Dermis microvascular lymphatic vessel endothelial cell (primary cell): ENCODE results near the gene SNX15. TPM values are rescaled to one million over a fixed set of nuclear protein-coding genes. Genes with fewer than 3 reads are reported as not detected.
"Not testable (repeated sequence)": the region's sequence is repeated elsewhere in the genome, so short reads cannot be mapped to it uniquely, and the experiment has no call there.

ENCODE experiments used
- DNase-seq, 2 donors: peaks; one replicate each; pipeline versions ENCODE4 v3.0.0 to v3.0.0-alpha.2; 2010; ENCODE audit warnings: low read depth in 2 of 2
- total RNA-seq: library from RNA; depleted of rRNA; stranded (reverse); fragments of >200 nt; gene quantifications from 2 replicates; pipeline ENCODE4 v1.2.1, GENCODE V29; 2014

SNX15 gene
- total RNA-seq, 1 donor from 2014 or later = 7.7 TPM

DNA sequence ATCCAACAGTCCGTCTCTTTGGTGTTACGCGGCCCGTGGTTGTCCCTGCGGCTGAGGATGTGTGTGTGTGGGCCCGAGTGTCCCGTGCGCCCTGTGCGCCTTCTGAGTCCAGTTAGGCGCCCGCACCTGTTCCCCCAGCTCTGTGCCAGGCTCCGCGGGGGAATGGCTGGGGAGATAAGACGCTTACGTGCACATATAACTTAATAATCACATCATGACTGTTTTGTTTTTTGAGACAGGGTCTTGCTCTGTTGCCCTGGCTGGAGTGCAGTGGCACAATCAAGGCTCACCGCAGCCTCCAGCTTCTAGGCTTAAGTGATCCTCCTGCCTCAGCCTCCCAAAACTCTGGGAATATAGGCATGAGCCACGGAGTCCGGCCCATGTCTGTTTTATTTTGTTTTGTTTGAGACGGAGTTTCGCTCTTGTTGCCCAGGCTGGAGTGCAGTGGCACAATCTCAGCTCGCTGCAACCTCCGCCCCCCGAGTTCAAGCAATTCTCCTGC is 12.5 kb upstream of the SNX15 start:
- no peak for DNase-seq

DNA sequence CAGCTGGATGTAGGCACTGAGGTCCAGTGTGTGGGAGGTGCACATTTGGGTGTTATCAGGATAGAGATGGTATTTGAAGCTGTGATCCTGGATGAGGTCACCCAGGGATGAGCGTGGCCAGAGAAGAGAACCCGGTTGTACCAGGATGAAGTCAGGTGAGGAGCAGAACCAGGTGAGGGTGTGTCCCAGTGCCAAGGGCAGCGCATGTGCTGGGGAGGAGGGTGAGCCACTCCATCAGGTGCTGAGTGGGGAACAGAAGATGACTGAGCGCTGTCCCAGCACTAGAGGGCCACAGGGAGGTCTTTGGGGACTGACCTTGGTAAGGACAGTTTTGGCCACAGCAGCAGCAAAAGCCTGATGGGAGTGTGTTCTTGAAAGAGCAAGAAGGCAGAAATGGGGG is 10.5 kb upstream of the SNX15 start:
- DNase-seq = no peak

DNA sequence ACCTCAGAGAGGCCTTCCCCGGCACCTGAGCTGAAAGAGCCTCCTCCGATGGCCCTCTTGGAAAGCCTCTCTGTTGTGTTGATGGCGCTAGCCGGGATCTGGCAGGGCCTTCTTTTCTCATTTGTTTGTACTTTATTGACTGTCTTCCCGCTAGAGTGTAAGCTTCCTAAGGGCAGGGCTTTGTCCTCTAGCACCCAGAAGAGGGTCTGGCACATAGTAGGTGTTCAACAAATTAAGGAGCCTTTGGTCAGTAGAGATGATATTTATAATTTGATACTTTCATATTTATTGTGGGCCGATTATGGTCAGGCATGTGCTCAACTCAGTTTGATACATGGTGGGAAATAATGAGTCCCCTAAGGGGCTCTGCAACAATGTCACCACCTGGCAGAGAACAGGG is 9.3 kb upstream of the SNX15 start:
- no peak for DNase-seq

DNA sequence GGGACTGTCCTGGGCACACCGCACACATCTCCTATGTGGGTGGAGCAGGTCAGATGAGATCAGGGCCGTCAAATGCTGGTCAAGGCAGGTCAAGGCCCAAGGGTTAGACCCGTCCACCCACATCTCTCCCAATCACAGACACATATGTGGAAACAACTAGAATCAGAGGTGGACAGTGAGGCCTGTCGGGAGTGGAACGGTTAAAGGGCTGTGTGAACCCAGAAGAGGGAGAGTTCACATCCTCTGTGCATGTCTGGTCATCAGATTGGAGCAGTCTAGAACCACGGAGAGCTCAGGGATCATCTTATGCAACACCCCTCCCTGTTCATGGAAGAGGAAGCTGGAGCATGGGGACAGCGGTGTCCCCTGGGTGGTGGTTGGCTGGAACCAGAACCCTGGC is 7.4 kb upstream of the SNX15 start:
- DNase-seq = no peak

DNA sequence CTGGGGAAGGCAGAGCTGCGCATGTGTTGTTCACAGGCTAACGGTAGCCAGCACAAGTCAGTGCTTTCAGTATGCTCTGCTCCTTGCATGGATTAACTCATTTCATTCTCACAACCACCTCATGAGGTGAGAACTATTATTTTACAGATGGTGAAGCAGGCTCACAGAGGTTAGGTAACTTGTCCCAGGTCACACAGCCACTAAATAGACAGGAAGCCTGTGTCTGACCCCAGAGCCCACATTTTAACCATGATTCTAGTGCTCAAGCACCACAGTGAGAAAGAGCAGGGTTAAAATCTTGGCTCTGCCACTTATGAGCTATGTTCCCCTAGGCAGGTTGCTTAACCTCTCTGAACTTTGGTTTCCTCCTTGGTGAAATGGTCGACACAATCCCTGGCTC is 6.2 kb upstream of the SNX15 start:
- DNase-seq = no peak

DNA sequence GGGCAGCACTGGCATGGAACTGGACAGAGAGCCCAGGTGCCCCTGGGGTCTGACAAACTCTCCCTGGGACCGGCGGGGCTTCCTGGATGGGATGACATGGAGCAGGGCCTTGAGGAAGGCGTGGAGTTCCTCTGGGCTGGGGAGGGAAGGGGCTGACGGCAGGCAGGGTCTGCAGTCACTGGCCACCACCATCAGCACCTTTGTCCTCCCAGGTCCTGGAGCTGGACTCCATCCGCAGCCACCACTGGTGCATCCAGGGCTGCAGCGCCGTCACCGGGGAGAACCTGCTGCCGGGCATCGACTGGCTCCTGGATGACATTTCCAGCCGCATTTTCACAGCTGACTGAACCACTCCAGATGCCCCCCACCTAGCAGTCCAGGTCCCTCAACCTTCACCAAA is 5.7 kb upstream of the SNX15 start:
- no peak for DNase-seq

DNA sequence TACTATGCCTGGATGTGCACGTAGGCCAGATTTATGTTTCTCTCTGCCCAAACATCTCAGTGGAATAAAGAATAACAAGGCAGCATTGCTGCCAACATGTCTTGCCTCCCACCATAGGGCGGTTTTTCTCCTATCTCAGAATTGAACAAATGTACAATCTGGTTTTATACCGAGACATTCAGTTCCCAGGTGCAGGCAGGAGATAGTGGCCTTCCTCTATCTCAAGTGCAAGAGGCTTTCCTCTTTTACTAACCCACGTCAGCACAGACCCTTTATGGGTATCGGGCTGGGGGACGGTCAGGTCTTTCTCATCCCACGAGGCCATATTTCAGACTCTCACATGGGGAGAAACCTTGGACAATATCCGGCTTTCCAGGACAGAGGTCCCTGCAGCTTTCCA is 3.7 kb upstream of the SNX15 start:
- not testable (repeated sequence) for DNase-seq

DNA sequence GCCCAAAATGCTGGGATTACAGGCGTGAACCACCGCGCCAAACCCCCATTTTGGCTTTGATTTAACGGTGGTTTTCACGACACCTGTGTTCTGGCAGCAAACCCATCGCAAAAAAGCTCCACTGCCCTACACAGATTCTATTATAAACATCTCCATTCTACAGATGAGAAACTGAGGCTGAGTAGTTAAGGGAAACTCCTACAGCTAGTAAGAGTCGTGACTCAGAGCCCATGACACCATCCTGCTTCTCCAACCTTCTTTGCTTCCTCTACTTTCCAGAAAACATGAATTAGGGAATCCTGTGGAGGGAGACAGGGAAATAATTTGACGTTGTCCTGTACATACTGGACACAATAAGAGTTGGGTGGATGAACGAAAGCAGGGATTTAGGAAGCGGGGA is 429 bp upstream of the SNX15 start:
- no peak for DNase-seq

DNA sequence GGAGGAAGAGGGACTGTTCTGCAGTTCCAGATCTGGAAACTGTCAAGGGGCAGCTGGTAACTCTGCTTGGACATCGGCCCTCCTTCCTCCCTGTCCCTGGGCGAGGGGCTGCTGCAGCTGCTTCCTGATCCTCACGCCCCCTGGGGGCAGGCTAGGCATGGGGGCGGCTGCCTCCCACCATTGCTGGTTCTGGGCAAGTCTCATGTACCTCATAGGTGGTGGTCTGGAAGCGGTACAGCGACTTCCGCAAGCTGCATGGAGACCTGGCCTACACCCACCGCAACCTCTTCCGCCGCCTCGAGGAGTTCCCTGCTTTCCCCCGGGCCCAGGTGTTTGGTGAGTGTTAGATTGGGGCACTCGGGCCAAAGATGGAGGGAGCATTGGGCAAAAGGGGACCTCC is 5.0 kb downstream of the SNX15 start:
- no peak for DNase-seq

DNA sequence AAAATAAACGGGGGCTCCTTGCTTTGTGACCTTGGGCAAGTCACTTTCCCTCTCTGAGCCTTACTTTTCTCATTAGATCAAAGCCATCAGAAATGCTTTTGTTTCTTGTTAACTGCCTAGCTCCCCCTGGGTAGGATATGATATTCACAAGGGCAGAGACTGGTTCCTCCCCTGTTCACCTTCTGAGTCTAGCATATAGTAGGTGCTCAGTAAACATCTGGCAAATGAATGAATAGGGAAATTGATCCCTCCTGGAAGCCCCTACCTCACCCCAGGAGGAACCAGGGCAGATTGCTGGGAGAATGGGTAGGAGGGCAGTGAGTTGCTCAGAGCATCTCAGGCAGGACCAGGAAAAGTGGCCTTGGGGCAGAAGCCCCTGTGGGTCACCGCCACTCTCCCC is 7.2 kb downstream of the SNX15 start:
- DNase-seq = no peak

DNA sequence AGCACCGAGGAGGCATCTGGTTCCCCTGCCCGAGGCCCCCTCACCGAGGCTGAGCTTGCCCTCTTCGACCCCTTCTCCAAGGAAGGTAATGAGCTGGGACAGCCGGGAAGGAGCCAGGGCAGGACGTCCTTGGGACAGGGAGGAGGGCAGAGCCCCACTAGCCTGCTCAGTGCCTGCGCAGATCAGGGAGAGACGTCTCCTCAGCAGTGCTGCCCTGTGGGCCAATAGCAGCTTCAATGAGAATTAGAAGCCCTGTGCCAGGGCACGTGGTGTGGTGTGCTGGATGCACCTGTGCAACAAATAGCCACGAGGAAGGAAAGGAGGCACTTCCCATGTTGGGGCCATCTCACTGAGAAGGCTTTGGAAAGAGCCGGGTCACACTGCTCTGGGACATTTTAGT is 8.3 kb downstream of the SNX15 start:
- DNase-seq = no peak

DNA sequence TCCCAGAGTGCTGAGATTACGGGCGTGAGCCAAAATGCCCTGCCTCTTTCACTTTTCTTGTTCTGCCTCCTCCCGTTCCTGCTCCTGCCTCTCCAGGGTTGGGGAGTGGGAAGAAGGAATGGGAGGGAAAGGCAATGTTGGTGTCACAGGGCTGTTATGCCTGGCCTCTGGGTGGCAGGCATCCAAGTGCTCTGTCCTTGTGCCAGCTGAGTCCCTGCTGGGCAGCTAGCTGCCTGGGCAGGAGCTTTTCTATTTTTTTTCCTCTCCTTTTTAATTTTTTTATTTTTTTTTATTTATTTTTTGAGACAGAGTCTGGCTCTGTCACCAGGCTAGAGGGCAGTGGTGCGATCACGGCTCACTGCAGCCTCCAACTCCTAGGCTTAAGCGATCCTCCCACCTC is 9.7 kb downstream of the SNX15 start:
- no peak for DNase-seq

DNA sequence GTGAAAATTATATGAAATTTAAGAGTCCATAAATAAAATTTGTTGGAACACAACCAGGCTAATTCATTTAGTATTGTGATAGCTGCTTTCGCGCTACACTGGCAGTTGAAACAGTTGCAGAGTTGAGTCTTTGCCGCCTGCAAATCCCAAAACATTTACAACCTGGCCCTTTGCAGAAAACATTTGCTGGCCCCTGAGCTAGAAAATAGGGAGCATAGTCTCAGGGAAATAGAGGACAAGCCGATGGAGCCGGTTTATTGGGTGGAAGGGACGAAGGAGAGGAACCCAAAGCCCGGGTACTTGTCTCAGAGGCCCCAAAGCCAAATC is 13.2 kb downstream of the SNX15 start:
- no peak for DNase-seq

DNA sequence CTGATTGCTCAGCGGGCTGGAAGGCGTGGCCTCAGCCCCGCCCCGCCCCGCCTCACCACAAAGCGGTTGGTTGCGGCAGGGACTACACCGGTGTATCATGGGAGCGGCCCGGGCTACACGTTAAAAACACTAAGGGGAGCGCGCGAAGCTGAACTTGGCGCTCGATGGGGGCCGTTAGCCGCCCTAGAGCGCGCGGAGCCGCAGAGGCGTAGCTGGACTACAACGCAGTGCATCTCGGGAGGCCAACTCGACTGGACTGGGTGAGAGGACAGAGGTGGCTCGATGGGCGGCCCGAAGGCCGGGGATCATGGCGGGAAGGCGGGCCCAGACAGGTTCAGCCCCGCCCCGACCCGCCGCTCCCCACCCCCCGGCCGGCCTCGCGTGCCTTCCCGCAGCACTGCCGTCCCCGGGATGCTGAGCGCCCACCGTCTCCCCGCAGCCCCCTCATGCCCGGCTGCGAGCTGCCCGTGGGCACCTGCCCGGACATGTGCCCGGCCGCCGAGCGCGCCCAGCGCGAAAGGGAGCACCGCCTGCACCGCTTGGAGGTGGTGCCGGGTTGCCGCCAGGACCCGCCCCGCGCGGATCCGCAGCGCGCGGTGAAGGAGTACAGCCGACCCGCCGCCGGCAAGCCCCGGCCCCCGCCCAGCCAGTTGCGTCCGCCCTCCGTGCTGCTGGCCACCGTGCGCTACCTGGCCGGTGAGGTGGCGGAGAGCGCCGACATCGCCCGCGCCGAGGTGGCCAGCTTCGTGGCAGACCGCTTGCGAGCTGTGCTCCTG is 13.8 kb downstream of the SNX15 start, which contains the start of gene SAC3D1:
Gene SAC3D1, plus strand, starts transcription at position 364 of the 776 bp plus-strand sequence. Its CDS starts 83 bp downstream, at position 447.
- peak; percentile 79 to 92 for DNase-seq

DNA sequence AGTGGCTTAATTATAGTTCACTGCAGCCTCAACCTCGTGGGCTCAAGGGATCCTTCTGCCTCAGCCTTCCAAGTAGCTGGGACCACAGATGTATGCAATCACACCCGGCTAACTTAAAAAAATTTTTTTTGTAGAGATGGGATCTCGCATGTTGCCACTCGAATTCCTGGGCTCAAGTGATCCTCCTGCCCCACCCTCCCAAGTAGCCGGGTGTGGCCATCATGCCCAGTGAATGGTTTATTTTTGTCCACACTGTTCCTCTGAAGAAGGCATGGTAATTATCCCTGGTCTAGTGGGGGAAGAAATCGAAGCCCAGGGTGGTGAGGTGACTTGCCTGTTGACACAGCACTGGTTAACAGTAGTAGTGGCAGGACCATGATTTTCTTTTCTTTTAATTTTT is 15.7 kb downstream of the SNX15 start:
- DNase-seq = no peak

DNA sequence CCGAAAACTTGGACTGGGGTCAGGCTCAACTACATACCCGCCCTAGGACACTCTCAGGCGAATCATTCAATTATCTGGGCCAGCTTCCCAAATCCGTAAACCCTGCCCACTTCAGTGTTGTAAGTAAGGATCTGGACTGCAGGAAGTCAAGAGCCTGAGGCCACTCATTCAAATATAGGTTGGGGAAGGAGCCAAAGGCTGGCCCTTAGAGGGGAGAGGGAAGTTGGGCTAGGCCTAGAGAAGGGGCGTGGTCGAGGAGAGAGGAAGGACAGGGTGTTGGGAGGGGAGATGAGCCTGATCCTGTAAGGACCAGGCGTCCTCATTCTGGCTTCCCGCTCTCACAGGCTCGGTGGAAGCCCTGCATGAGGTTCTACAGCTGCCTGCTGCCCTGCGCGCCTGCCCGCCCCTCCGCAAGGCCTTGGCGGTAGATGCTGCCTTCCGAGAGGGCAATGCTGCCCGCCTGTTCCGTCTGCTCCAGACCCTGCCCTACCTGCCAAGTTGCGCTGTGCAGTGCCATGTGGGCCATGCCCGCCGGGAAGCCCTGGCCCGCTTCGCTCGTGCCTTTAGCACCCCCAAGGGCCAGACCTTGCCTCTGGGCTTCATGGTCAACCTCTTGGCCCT is 16.8 kb downstream of the SNX15 start:
- no peak for DNase-seq

DNA sequence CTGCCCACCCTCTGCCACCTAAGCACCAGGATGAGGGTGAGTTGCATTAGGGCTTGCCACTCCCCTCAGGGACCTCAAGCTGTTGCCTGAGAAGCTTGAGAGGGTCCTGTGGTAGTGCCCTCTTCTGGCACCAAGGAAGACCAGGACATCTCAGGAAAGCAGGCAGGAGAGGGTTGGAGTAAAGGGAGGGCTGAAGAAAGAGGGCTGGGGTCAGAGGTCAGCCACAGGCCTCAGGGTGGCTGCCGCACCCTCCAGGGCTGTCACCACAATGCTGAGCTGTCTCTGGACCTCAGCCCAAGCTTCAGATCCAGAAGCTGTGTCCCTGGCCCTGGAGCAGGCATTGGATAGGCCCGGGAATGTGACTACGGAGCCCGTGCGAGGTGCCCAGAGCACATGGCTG is 17.8 kb downstream of the SNX15 start:
- no peak for DNase-seq

DNA sequence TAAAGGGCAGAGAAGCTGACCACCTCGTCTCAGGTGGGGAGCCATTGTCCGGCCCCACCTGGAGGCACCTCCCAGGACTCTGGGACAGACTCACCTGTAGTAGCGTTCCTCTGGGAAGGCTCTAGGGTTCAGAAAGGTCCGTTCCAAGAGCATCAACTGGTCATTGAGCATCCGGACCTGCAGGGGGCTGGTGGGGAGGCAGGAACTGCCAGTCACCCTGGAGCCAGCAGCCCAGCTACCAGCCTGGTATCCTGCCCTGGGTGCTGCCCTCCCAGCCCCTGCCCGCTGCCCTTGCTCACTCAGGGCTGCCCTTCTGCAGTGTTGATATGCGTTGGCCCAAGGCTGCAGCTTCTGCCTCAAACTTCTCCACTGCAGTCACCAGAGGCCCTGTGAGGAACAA is 18.5 kb downstream of the SNX15 start:
- DNase-seq = no peak

DNA sequence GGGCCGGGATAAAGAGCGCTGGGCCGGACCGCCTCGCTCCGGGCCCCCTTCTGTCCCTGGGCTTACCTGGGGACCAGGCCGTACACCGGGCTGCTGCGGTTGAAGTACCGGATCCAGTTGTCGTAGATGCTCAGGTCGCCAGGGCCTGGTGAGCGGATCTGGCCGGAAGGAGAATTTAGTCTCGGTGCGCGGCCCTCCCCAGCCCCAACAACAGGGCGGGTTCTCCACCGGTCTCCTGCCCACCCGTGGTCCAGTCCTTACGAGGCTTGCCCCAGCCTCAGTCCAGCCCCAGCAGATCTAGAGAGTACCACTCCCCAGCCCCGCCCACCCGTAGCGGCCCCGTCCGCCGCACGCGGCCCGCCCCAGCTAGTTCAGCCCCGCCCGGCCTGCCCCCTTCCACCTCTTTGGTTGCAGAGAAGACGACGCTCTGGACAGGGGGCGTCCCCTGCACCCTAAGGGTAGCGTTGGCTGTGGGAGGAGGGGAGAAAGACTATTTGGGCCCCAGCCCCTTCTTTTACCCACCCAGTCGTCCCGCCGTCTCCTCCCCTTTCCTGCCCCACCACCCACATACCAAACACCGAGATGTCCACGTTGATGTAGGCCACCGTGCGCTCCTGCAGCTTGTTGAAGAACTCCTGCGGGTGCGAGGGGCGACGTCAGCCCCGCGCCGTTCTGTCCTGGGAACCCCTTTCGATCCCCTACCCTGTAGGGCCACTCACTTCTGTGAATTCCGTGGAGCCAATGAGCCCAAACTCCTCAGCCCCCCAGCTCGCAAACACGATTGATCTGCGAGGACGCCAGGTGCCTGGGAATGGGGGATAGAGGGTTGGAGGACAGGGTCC is 20.6 kb downstream of the SNX15 start:
- DNase-seq = peak in 1 of 2 donors; percentile 17

DNA sequence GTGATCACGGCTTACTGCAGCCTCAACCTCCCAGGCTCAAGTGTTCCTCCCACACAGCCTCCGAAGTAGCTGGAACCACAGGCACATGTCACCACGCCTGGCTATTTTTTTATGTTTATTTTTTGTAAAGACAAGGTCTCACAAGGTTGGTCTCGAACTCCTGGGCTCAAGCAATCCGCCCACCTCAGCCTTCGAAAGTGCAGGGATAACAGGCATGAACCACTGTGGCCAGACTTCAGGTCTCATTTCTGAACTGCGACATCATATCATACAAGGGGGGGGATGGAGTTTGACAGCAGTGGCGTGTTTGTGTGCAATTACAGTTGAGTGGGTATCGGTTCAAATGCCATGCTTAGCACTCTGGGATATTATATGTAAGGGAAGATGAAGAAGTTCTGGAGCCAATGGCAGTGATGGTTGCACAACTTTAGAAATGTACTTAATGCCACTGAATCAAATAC is 24.2 kb downstream of the SNX15 start:
- no peak for DNase-seq

DNA sequence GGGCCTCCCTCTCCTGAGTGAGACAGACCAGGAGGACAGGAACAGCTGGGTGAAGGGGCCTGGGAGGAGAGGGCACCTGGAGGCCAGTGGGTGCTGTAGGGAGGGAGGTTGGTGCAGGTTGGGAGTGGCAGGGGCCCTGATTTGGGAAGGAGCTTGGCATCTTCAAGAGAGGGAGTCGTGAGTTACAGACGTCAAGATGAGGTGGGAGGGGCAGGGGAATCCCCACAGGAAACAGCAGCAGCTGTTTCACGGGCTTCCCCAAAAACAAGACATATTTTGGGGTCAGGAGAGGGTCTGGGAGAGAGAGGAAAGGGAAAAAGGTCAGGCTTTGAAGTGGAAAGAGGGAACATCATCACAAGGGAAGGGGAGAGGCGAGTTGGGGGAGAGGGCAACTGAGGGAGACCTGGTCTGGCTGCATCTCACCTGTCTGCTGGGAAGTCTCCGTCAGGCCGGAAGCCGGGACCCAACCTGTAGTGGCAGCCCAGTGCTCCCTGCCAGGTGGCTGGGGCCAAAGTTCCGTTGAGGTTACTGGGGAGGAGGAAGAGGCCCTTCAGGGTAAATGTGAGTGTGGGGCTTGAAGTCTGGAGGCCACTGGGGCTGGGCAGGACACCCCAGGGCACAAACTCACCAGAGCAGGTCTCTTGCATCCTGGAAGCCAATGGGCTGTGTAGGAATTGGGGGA is 26.7 kb downstream of the SNX15 start:
- DNase-seq = no peak

DNA sequence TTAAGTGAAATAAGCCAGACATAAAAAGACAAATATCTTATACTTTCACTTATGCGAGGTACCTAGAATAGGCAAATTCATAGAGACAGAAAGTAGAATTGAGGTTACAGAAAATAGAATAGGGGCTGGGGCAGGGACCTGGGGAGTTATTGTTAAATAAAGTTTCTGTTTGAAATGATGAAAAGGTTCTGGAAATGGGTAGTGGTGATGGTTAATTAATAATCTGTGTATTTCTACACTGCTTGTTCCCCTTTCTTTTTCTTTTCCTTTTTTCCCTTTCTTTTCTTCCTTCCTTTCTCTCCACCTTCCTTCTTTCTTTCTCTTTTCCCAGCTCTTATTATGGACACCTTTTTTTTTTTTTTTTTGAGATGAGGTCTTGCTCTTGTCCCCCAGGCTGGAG is 28.3 kb downstream of the SNX15 start:
- DNase-seq = no peak
